ENCODE data around the gene NUBP2.

DNA sequence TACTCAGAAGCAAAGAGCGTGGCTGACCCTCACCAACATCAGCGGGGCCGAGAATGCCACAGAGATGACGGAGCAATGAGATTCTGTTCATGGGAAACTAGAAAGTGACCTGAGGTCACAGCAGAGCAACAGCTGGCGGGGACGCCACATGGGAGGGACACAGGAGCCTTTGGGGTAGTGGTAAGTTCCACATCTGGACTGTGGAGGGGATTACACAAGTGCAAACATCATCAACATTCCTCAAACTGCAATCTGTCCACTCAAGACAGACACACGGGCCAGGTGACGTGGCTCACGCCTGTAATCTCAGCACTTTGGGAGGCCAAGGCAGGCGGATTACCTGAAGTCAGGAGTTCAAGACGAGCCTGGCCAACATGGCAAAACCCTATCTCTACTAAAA lies 32.7 kb downstream of the NUBP2 start:
- TF ChIP-seq, protein P1, sequence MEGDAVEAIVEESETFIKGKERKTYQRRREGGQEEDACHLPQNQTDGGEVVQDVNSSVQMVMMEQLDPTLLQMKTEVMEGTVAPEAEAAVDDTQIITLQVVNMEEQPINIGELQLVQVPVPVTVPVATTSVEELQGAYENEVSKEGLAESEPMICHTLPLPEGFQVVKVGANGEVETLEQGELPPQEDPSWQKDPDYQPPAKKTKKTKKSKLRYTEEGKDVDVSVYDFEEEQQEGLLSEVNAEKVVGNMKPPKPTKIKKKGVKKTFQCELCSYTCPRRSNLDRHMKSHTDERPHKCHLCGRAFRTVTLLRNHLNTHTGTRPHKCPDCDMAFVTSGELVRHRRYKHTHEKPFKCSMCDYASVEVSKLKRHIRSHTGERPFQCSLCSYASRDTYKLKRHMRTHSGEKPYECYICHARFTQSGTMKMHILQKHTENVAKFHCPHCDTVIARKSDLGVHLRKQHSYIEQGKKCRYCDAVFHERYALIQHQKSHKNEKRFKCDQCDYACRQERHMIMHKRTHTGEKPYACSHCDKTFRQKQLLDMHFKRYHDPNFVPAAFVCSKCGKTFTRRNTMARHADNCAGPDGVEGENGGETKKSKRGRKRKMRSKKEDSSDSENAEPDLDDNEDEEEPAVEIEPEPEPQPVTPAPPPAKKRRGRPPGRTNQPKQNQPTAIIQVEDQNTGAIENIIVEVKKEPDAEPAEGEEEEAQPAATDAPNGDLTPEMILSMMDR (IDR thresholded peaks at IDR 0.05) = no peak
- no peak for TF ChIP-seq EP300 (IDR thresholded peaks at IDR 0.05)
- TF ChIP-seq POLR2A (IDR thresholded peaks at IDR 0.05) = no peak
